GM12878 (cell line): ENCODE measurements around the gene S1PR3.

Source experiments
- TF ChIP-seq, protein P1 (sequence below): IDR thresholded peaks from 2 replicates; pipeline ENCODE4 v1.6.1; 2011; ENCODE audit warnings: borderline replicate concordance, low read depth, mild to moderate bottlenecking, moderate library complexity, low read length; ENCODE audit not compliant: insufficient read depth, poor library complexity, severe bottlenecking
- TF ChIP-seq, protein P2 (sequence below), 3 experiments: IDR thresholded peaks in 2 of 3; conservative IDR thresholded peaks in 1 of 3; 2 replicates each; pipeline ENCODE4 v1.5.1; 2011; ENCODE audit warnings: low read depth in 3 of 3, low read length in 3 of 3, mild to moderate bottlenecking in 3 of 3, control low read depth in 2 of 3, moderate library complexity in 2 of 3, inconsistent platforms in 1 of 3, mixed read lengths in 1 of 3; ENCODE audit not compliant: control insufficient read depth in 2 of 3, insufficient read depth in 1 of 3; ENCODE audit errors: extremely low read depth in 1 of 3

DNA sequence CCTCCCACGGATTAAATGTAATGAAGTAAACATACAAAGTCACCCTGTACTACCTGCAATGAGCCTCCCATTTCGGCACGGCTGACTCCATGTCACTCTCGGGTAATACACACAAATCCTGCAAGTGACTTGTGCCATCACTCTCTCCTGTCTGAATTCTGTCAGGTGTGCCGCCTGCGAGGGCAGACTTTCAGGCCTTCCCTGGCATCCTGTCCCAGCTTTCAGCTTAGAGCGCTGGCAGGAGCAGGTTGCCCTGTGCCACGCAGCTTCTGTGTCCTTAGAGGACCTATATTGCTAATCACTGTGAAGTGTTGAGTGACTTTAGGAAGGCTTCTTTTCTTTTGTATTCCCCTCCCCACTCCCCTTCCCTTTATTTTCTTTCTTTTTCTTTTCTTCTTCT is 25.8 kb upstream of the S1PR3 start:
- TF ChIP-seq, protein P1, sequence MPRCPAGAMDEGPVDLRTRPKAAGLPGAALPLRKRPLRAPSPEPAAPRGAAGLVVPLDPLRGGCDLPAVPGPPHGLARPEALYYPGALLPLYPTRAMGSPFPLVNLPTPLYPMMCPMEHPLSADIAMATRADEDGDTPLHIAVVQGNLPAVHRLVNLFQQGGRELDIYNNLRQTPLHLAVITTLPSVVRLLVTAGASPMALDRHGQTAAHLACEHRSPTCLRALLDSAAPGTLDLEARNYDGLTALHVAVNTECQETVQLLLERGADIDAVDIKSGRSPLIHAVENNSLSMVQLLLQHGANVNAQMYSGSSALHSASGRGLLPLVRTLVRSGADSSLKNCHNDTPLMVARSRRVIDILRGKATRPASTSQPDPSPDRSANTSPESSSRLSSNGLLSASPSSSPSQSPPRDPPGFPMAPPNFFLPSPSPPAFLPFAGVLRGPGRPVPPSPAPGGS, result no peak
- TF ChIP-seq, protein P2, sequence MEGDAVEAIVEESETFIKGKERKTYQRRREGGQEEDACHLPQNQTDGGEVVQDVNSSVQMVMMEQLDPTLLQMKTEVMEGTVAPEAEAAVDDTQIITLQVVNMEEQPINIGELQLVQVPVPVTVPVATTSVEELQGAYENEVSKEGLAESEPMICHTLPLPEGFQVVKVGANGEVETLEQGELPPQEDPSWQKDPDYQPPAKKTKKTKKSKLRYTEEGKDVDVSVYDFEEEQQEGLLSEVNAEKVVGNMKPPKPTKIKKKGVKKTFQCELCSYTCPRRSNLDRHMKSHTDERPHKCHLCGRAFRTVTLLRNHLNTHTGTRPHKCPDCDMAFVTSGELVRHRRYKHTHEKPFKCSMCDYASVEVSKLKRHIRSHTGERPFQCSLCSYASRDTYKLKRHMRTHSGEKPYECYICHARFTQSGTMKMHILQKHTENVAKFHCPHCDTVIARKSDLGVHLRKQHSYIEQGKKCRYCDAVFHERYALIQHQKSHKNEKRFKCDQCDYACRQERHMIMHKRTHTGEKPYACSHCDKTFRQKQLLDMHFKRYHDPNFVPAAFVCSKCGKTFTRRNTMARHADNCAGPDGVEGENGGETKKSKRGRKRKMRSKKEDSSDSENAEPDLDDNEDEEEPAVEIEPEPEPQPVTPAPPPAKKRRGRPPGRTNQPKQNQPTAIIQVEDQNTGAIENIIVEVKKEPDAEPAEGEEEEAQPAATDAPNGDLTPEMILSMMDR (IDR thresholded peaks at IDR 0.05 in 2 of 3, conservative IDR thresholded peaks at IDR 0.05 in 1 of 3; ENCODE audit: control insufficient read depth in 2 of 3, extremely low read depth in 1 of 3, insufficient read depth in 1 of 3, low read depth in 3 of 3, low read length in 3 of 3), result no peak
